ENCODE data around the gene NMNAT2. TPM values are rescaled to one million over a fixed set of nuclear protein-coding genes. Genes with fewer than 3 reads are reported as not detected.

Gene NMNAT2
- total and polyA plus RNA-seq, 2 of the 8 experiments (the other 6 are each of a cell fraction or from before 2014, with no cell fraction given) = 6.5 to 20.9 TPM

DNA sequence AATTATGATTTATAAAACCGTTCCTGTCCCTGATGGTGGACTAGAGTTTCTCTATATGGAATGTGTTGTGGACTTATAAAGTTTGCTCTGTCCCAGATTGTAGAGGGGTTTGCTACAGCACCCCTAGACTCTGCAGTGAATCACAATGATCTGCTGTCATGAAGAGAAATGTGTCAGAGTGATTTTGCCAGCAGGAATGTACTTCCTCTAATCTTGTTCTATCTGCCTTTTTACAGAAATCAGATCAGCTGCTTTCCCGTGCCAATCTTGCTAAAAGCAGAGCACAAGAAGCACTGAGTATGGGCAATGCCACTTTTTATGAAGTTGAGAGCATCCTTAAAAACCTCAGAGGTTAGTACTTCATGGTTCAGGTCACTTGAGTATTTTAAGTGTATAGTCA is 180.1 kb downstream of the NMNAT2 start:
- Histone ChIP-seq H3K79me1 (ENCODE audit: low read depth, low read length) (no peaks in the 10 kb centered on the region), H3K4me3 (ENCODE audit: extremely low read depth in 1 of 4, insufficient read depth in 2 of 4, low read depth in 3 of 4, low read length in 4 of 4) (no peak overlapping the region), H4K5ac (ENCODE audit: insufficient read length, low read depth, low read length) (no peak overlapping the region), H4K91ac (replicated peaks; ENCODE audit: insufficient read length, low read length) (no peak overlapping the region), H3K9ac (replicated peaks in 1 of 4; ENCODE audit: extremely low read depth in 1 of 4, low read depth in 3 of 4, low read length in 3 of 4) (no peak overlapping the region), H3K56ac (replicated peaks; ENCODE audit: insufficient read length, low read depth, low read length) (no peak overlapping the region), H3K36me3 (ENCODE audit: control insufficient read depth in 2 of 4, insufficient read depth in 4 of 4, low read length in 3 of 4) (peaks cover 0 to 3% (median 0%) of the 10 kb centered on the region in 4 experiments; a peak in 1 of 8 replicates), H3K27ac (ENCODE audit: low read depth, low read length) (no peak overlapping the region), H4K8ac (ENCODE audit: extremely low read depth, insufficient read depth, low read length) (no peak overlapping the region), H3K4me2 (ENCODE audit: insufficient read depth in 1 of 2, low read depth in 2 of 2, low read length in 2 of 2) (no peak overlapping the region), H3K4me1 (replicated peaks in 1 of 4; ENCODE audit: control insufficient read depth in 3 of 4, insufficient read depth in 4 of 4, low read length in 3 of 4) (peaks cover 7 to 12% (median 10%) of the 10 kb centered on the region in 4 experiments; a peak in 6 of 7 replicates), H3K4ac (replicated peaks; ENCODE audit: insufficient read length, low read depth, low read length) (no peak overlapping the region), H2AFZ (ENCODE audit: low read length) (no peak overlapping the region), H2BK5ac (ENCODE audit: low read depth, low read length) (no peak overlapping the region), H3K23ac (ENCODE audit: insufficient read length) (no peak overlapping the region), H2BK120ac (replicated peaks; ENCODE audit: low read depth, low read length) (peak overlapping the region; percentile 65), H4K20me1 (replicated peaks in 1 of 2; ENCODE audit: control insufficient read depth in 1 of 2, insufficient read depth in 2 of 2, low read length in 2 of 2) (no peaks in the 10 kb centered on the region), H3K27me3 (replicated peaks in 1 of 4; ENCODE audit: control insufficient read depth in 3 of 4, extremely low read depth in 1 of 4, insufficient read depth in 3 of 4, low read length in 3 of 4) (no peaks in the 10 kb centered on the region), H3K18ac (ENCODE audit: extremely low read depth, low read length) (no peak overlapping the region), H2BK12ac (ENCODE audit: low read depth, low read length) (no peak overlapping the region), H3K9me3 (ENCODE audit: insufficient read depth in 2 of 2, low read depth in 1 of 2, low read length in 1 of 2) (no peaks in the 10 kb centered on the region), H3K14ac (ENCODE audit: insufficient read length) (no peak overlapping the region), H3K79me2 (ENCODE audit: control insufficient read depth in 1 of 2, insufficient read depth in 2 of 2, low read length in 2 of 2) (no peaks in the 10 kb centered on the region), H2BK15ac (ENCODE audit: low read length) (no peak overlapping the region), H2AK5ac (ENCODE audit: low read depth, low read length) (no peak overlapping the region), H2BK20ac (ENCODE audit: low read length) (no peak overlapping the region), H3K23me2 (ENCODE audit: low read depth, low read length) (no peaks in the 10 kb centered on the region; the same call in 1 of the 2 replicates)
- FAIRE-seq = no peak
- ChIA-PET CTCF (ENCODE audit: partially characterized antibody) (interaction anchor here (0.9 to 8.7 kb wide), 4 partner anchors 9 to 44 kb away, joined by 3 to 51 read pairs (median 5); no protein-coding TSS in a partner anchor), POLR2A (ENCODE audit: partially characterized antibody) (no interaction called here)
- 76% methylated on average over 2 of the region's 2 CpGs; no CpG with 5 or more reads in 1 of the 2 experiments for WGBS, 2 experiments (ENCODE audit: extremely low coverage in 1 of 2, insufficient coverage in 1 of 2, insufficient read length in 1 of 2, insufficient replicate concordance in 2 of 2, low coverage in 1 of 2, low lambda C conversion rate in 2 of 2, missing lambda C conversion rate in 1 of 2)
- DNase-seq (ENCODE audit: low read depth in 1 of 2, low spot score in 2 of 2) = no peak
- TF ChIP-seq, protein P1, sequence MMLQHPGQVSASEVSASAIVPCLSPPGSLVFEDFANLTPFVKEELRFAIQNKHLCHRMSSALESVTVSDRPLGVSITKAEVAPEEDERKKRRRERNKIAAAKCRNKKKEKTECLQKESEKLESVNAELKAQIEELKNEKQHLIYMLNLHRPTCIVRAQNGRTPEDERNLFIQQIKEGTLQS (IDR thresholded peaks at IDR 0.05; ENCODE audit: insufficient read depth, low read depth, low read length) = no peak
- TF ChIP-seq TEAD4 (IDR thresholded peaks at IDR 0.05; ENCODE audit: low read depth, low read length) = no peak
- TF ChIP-seq, protein P2, sequence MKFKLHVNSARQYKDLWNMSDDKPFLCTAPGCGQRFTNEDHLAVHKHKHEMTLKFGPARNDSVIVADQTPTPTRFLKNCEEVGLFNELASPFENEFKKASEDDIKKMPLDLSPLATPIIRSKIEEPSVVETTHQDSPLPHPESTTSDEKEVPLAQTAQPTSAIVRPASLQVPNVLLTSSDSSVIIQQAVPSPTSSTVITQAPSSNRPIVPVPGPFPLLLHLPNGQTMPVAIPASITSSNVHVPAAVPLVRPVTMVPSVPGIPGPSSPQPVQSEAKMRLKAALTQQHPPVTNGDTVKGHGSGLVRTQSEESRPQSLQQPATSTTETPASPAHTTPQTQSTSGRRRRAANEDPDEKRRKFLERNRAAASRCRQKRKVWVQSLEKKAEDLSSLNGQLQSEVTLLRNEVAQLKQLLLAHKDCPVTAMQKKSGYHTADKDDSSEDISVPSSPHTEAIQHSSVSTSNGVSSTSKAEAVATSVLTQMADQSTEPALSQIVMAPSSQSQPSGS (IDR thresholded peaks at IDR 0.05; ENCODE audit: low read length) = no peak
- no peak for TF ChIP-seq EP300 (IDR thresholded peaks at IDR 0.05; ENCODE audit: borderline replicate concordance in 1 of 2, low read depth in 2 of 2, low read length in 2 of 2)
- TF ChIP-seq, protein P3, sequence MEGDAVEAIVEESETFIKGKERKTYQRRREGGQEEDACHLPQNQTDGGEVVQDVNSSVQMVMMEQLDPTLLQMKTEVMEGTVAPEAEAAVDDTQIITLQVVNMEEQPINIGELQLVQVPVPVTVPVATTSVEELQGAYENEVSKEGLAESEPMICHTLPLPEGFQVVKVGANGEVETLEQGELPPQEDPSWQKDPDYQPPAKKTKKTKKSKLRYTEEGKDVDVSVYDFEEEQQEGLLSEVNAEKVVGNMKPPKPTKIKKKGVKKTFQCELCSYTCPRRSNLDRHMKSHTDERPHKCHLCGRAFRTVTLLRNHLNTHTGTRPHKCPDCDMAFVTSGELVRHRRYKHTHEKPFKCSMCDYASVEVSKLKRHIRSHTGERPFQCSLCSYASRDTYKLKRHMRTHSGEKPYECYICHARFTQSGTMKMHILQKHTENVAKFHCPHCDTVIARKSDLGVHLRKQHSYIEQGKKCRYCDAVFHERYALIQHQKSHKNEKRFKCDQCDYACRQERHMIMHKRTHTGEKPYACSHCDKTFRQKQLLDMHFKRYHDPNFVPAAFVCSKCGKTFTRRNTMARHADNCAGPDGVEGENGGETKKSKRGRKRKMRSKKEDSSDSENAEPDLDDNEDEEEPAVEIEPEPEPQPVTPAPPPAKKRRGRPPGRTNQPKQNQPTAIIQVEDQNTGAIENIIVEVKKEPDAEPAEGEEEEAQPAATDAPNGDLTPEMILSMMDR (IDR thresholded peaks at IDR 0.05; ENCODE audit: control extremely low read depth in 1 of 3, insufficient read depth in 1 of 3, low read depth in 1 of 3, low read length in 3 of 3) = no peak
- TF ChIP-seq SRF (IDR thresholded peaks at IDR 0.05; ENCODE audit: low read depth, low read length) = no peak
- no peak for TF ChIP-seq POLR2AphosphoS5 (IDR thresholded peaks at IDR 0.05; ENCODE audit: low read depth, low read length)
- no peak for TF ChIP-seq HDAC6 (IDR thresholded peaks at IDR 0.05; ENCODE audit: low read depth, low read length)
- no peak for TF ChIP-seq BACH1 (IDR thresholded peaks at IDR 0.05; ENCODE audit: low read length)
